Suppressor macrophage (primary cell): Measurements from ENCODE around the gene LY6G5C.

Experiments used
- DNase-seq, 4 experiments: peaks; one replicate each; pipeline ENCODE4 v3.0.0-alpha.2; 2020 to 2022

The LY6G5C gene

DNA sequence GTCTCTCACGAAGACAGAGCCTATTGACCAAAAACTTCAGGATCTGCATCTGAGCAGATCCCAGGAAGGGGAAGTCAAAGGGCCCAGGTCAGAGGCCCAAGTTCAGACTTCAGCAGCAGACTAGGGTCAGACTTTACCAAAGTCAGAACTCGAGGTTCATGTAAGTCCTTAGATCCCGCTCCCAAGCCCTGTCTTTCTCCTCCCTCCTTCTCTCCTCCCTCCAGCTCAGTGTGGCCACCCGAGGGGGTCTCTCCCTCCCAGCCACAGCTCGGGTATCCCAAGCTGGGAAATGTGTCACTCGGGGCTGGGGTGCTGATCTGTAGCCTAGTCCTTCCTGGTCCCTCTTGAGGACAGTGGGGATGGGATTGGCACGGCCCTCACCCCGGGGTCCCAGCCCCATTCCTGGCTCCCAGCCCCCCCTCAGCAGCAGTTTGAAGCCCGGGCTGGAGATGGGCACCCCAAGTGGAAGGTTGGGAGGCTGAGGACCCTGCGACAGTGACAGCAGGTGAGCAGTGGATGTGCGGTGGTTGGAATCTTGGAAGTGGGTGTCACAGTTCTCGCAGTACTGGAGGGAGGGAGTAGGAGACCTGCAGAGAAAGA is 18.6 kb downstream of the LY6G5C start:
- DNase-seq = no peak

DNA sequence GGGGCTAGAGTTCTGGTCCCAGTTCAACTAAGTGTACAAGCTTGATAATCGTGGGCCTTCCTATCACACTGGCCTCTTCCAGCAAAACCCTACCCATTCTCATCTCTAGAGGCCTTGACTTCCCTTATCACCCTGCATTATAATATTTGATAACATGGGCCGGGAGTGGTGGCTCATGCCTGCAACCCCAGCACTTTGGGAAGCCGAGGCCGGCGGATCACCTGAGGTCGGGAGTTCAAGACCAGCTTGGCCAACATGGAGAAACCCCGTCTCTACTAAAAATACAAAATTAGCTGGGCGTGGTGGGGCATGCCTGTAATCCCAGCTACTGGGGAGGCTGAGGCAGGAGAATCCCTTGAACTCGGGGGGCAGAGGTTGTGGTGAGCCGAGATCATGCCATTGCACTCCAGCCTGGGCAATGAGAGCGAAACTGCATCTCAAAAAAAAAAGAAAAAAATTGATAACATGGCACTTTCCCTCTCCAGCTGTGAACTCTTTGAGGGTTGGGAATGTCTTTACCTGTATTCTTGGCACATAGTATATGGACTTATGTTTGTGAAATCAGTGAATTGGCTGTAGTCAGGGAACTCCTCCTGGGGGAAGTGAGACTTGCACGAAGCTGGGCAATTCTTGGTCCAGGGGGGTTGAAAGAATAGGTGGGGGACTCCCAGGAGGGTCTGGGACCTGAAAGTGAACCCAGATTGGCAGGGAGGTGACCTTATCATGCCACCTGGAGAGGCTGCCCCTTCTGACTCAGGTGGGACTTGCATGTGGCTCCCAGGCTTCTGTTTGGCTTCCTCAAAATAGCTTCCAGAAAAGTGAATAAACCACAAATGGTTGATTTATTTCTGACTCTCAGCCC is 19.4 kb downstream of the LY6G5C start:
- DNase-seq = no peak

DNA sequence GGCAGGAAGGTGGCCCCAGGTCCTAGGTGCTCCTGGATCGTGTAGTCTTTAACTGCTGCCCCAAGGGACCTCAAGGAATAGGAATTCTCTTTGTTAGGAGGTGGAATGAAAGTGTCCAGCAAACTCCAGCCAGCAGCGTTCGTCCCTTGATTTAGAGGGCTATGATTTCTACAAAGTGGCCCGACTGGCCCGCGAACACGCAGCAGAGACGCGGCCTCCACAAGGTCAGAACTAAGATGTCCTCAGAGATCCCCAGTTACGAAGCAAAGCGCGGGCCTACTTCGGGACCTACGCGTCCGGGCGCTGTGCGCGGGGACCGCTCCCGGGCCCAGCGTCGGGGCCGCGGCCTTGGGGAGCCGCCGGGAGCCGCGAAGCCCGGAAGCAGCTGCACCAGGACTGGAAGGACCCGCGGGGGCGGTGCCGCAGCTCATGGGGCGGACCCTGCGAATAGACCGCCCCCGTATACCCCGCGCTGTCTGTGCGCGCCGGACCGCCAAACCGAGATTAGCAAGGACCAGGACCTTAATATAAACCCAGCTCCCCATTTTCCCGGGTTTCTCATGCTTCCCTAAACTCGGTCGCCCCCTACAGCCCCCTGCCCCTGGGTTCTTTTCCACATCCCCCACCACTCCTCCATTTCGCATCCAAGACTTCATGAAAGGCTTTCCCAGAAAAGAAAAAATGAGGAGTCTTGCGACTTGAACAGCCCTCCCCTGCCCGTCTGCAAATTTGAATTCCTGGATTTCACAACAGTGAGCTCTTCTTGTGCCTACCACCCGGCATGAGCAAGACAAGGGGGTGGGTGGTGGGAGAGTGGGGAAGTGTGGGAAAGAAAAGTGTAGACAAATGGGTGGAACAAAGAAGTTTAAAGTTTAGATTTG is 20.2 kb downstream of the LY6G5C start, which contains the start of gene C6orf47:
Gene C6orf47, minus strand, starts transcription at position 398 of the 881 bp plus-strand sequence. CDS start 831 bp downstream, outside the sequence.
- DNase-seq = peak; percentile 83 to 94 (median 90)

DNA sequence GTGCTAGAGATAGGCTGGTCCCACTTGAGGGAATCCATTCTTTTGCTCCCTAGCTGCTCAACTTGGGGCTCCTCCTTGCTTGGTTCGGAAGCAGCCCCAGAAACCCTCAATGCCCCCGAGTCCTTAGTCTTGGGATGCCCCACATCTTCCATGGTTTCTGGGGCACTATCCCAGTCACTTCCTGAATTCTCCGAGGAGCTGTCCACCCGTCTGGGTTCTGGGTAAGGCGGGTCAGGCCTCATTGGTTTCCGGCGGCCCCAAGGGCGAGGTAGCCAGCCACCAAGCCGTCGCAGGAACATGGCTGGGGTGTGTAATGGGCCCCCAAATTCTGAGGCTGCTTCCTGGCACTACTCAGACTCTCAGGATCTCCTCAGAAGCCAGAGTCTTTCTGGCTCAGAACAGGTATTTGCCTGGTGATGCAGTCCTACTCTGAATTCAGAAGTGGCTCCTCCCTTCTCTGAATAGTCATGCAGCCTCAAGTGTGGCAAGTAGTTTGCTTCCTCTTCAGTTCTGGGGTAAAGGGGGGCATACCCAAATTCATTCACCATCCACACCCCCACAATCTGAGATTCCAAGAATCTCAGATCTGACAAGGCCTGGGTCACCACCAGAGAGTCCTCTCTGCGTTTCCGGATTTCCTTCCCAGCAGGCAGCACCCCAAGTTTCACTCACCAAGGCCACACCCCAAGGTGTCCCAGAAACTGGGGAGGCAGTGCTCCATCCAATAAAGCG is 21.1 kb downstream of the LY6G5C start:
- peak; percentile 12 to 55 (median 48) for DNase-seq

DNA sequence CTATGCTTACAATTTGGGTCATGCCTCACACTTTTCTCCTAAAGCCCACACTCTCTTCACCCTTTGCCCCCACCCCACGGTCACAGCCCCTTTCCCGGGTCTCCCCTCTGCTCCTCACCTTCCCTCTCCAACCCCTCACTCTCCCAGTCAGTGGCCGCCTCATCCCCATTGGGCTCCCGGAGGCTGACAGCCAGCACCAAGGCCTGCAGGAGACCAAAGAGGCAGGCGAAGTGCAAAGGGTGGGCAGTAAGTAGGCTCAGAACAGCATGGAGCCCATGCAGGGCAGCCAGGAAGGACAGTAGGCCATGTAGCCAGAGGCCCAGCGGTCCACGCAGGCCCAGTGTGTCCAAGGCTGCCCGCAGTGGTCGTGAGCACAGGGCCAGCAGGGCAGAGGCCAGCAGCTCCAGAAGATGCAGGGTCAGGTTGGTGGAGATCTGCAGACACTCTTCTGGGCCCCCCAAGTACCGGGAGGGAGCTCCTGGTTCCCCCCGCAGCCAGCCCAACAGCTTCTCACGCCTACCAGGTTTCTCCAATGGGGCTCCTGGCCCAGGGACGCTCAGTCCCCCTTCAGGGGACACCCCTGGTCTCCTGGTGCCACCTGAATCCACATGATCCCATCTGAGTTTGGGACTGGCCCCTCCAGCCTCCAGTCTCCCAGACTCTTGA is 21.8 kb downstream of the LY6G5C start:
- no peak for DNase-seq

DNA sequence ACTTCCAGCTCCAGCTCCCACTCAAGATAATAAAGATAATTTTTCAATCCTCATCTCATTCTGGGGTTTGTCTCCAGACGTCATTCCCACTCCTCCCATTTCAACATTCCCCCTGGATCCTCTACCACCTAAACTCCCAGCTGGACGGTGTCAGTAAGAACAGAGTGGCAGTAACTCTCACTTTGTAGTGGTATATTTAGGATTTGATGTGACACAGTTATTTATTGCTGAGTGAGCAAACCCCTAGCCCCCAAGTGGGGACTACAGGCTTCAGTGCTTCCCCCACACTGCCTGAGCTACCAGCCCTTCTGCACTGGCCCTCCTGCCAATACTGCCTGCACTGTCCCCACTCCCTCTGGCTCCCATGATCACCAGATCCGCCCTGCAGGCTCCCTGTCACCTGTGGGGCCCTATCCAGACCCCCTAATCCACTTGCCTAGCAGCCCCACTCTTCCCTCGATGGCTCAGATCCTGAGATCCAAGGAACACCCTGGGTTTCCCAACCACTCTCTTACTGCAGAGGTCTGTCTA is 22.6 kb downstream of the LY6G5C start:
- DNase-seq = no peak

DNA sequence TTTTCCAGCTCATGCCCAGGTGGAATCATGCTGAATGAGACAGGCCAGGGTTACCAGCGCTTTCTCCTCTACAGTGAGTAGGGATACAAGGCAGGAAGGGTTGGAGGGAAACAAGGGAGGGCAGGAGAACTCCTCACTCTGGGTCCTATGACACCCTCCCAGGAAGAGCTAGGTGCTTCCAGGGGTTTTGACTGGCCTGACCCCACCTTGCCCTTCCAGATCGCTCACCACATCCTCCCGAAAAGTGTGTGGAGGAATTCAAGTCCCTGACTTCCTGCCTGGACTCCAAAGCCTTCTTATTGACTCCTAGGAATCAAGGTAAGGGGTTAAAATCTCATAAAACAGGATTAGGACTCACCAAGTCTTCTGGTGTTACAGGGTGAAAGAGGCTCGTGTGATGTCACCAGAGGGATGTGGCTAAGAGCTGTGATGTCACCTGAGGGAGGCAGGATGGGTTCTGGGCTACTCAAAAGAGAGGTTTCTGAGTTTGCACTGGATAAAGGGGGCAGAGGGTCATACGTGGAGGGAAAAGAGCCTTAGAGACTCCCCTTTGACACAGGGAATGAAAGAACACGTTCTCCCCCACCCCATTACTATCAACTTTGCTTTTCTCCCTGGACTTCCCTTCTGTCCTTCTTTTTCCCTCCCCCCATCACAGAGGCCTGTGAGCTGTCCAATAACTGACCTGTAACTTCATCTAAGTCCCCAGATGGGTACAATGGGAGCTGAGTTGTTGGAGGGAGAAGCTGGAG is 23.3 kb downstream of the LY6G5C start:
- DNase-seq = no peak

DNA sequence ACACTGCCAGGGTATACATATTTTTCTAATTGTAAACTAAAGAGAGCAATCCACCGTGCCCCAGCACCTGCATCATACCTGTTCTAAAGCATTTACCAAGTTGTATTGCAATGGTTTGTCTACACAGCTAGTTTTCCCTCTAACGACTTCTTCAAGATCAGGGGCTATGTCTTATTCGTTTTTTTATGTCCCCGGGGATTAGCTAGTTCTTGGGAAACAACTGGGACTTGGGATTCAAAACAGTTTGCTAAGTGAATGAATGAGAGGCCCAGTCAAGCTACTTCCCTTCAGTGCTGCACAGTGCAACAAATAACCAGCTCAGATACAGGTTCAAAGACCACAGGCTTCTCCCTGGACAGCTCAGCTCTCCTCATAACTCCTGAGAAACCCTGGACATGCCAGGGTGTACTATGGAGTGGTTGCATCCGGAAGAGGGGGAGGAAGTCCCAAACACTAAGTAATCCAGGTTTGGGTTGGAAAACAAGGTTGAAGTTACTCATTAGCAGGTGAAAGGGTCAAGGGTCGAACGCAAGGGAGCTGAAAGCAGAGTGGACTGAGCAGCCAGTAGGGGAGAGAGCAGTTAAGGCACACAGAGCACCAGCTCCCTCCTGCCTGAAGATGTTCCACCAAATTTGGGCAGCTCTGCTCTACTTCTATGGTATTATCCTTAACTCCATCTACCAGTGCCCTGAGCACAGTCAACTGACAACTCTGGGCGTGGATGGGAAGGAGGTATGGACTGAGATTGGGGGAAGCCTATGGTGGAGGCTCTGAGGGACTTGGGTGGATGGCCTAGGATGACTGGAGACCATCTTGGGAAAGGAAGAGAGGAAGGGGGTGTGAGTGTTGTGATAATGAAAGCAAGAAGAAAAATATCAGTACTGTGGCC is 25.3 kb downstream of the LY6G5C start, which contains the start of gene APOM:
Gene APOM, plus strand, starts transcription at position 546 of the 889 bp plus-strand sequence. Its CDS starts 73 bp downstream, at position 619.
- no peak for DNase-seq

DNA sequence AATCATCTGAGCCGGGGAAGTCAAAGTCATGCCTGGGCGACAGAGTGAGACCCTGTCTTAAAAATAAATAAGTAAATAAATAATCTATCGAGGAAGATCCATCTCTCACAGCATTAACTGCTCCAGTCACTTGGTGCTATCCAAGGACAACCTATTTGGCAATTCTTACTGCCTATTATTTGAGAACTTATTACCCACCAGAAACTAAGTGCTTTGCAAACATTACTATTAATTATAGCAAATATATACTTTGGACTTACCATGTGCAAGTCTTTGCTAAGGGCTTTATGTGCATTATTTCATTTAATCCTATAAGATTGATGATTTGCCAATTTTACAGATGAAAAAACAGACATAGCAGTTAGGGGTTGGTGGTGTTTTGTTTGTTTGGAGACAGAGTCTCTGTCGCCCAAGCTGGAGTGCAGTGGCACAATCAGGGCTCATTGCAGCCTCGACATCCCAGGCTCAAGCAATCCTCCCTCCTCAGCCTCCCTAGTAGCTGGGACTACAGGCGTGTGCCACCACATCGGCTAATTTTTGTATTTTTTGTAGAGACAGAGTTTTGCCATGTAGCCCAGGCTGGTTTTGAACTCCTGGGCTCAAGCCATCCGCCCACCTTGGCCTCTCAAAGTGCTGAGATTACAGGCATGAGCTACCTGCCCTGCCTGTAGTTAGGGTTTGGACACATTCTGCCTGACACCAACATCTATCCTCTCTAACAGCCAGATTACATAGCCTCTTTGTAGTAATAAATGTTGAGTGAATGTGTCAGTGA is 26.1 kb downstream of the LY6G5C start:
- DNase-seq = no peak

DNA sequence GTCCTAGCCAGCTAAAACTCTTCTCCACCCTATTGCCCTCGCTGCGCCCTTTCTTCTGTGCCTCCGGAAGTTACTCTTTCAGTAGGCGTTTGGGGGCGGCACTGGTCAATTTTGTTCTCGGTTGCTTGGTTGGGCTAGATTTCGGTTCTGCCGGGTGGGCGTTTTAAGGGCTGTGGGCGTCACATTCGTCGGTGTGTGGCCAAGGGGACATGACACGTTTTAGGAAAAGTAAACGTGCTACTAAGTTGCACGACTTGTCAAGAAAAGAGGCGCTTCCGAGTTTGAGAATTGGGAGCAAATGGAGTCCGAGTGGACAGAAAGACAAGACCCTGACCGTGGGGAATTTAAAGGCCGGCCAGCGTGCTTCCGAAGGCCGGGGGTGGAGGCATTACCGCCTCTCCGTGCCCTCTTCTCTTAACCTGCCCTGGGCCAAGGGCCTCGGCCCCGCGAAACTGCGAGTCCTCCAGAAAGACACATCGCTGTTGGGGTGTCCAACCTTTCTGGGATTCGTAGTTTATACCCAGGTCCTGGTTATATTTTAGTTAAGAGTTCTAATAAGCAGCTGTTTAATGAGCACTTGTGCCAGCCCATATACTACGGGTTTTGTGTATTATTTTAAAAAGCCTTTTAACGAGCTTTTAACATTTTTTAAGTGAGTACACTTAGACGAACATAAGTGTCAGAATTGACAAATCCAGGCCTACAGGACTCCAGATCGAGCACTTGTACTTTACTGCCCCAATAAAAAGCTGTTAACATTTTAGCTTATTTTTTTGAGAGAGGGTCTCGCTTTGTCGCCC is 27.7 kb downstream of the LY6G5C start:
- DNase-seq = peak in 3 of 4 experiments; percentile 93 to 95 (median 95)

DNA sequence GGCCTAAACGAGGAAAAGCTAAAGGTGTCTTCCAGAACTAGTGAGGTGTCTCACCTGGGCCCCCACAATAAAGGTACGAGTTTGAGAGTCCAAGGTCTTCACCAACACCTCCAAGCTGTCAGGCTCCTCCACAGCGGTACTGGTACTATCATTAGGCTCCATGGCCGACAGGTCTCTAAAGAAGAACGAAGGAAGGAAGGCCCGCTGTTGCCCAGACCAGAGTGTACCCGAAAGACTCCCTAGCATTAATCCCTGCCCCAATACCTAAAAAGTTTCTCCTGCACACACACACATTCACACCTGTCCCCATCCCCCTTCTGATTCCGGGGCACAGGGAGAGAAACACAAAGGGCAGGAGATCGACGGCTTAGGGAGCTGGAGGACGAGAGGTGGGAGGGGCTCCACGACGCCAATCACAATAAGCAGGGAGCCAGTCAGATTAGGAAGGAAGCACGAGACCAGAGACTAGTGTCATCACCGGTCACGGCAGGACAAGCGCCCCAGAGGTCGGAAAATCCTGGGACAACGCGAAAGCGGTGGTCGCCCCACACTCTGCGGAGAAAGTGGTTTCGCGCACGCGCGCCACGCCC is 29.2 kb downstream of the LY6G5C start:
- DNase-seq = peak; percentile 86 to 94 (median 90)

DNA sequence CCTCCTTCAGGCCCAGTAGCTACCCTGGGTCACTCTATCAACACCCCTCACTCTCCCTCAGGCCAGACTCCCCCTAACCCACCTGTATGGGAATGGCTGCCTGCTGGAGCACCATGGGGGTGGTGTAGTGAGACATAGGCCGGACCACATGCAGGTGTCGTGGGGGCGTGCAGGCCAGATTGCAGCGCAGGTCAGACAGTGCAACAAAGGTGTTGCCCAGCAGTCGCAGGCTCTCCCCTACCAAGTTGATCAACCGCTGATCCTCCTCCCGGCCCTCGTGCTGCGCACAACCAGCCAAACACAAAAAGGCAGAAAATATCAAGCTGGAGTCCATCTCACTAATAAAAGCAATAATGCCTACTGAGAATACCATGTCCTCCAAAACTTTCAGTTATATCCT is 35.5 kb downstream of the LY6G5C start:
- DNase-seq = no peak

DNA sequence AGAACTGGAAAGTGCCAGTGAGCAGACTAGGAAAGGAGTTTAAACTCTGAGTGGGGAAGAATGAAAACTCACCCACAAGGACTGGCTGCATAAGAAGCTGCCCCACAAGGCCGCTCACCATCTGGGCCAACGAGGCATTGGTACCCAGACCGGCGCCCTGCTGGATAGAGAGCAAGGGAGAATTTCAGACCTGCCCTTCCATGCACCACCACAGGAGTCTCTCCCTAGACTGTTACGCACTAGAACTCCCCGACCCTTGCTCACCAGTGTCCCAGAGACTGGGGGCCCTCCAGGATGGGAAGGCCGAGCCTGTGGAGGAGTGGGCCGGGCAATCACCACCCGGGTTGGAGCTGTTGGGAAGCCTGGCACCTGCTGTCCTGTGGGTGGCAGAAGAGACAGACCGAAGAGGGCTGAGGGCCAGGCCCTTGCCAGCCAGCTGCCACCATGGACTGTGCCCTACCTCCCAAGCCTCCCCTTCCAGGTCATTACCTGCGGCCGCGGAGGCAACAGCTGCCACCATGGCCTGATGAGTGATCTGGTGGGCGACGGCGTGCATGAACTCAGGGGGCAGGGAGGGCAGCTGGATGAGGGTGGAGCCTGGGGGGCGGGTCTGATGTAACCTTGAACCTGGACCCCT is 36.9 kb downstream of the LY6G5C start:
- DNase-seq = no peak

DNA sequence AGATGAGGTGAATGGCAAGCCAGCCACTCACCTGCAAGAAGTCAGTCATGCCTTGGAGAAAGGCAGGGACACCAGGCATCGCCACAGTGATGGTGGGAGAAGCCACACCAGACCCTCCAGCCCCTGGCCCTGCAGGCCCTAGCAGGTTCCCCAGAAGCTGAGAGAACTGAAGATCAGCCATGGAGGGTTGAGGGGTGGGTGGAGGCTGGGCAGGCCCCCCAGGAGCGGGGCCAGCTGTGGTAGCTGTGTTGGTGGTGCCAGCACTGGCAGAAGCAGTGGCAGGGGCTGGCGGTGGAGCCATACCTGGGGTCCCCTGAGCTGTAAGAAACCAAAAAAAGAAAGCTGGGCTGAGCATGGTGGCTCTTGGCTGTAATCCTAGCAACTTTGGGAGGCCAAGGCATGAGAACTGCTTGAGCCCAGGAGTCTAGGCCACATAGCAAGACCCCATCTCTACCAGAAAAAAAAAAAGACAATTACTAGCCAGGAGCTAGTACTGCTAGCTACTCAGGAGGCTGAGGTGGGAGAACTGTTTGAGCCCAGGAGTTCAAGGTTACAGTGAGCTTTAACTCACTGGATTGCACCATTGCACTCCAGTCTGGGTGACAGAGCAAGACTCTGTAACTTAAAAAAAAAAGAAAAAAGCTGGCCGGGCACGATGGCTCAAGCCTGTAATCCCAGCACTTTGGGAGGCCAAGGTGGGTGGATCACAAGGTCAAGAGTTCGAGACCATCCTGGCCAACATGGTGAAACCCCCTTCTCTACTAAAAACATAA is 37.9 kb downstream of the LY6G5C start:
- no peak for DNase-seq

DNA sequence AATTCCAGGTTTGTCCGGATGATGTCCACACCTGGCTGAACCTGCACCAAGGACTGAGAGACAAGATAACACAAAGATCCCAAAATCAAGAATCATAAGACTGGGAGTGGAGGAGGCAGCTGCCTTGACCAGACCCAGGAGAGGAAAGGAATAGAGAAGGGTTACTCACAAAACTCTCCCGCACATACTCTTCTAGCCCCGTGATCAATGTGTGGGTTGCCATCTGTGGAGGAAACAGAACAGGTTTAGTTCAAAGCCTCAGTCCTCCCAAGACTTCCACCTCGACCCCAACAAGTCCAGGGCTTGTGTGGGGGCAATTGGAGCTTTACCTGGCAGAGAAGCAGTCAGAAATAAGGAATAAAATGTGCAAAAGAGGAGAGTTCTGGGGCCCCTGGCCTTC is 39.5 kb downstream of the LY6G5C start:
- no peak for DNase-seq

DNA sequence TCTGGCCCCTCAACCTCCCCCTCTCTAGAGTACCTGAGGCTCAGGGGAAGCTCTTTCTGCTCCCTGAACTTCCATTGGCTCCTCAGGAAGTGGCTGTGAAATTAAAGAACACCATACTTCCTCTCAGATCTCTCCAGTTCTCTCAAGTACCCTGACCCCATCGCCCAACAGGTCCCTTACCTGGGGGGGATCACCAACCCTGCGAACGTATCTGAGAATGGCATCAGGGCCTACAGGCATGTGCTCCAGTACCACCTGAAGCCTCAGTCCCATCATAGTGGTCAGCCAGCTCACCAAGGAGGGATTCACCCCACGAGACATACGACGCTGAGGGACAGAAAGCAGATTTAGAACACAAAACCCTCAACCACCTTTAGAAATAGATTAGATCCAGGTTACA is 40.3 kb downstream of the LY6G5C start:
- DNase-seq = no peak
